GM19238 (cell line): Measurements from ENCODE around the gene NEURL4.
"Not testable (repeated sequence)": the region's sequence is repeated elsewhere in the genome, so short reads cannot be mapped to it uniquely, and the experiment has no call there.

Experiments
- DNase-seq: peaks from one replicate; pipeline ENCODE4 v3.0.0; 2011; ENCODE audit warnings: low spot score; ENCODE audit not compliant: insufficient read length

NEURL4 gene

GRCh38 chr17:7328840-7329373 lies at the start of gene NEURL4:
NEURL4 (minus strand) TSS chr17:7329335; CDS start chr17:7329312, 23 bp downstream.
- peak; percentile 61 for DNase-seq

- no peak for DNase-seq
These were observed 45.2 kb upstream of the NEURL4 start for GRCh38 chr17:7374353-7374752.

- no peak for DNase-seq
These were observed 41.7 kb upstream of the NEURL4 start for GRCh38 chr17:7370853-7371252.

GRCh38 chr17:7369825-7370224 lies 40.7 kb upstream of the NEURL4 start:
- no peak for DNase-seq

DNA sequence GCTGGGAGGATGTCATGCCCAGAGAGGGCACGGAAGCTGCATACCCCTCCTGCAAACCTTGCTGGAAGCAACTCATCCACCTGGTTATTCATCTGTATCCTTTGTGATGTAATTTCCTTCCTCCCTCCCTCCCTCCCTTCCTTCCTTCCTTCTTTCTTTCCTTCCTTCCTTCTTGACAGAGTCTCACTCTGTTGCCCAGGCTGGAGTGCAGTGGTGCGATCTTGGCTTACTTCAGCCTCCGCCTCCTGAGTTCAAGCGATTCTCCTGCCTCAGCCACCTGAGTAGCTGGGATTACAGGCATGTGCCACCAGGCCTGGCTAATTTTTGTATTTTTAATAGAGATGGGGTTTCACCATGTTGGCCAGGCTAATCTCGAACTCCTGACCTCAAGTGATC lies 39.5 kb upstream of the NEURL4 start:
- not testable (repeated sequence) for DNase-seq

- DNase-seq: no peak
These were observed 38.9 kb upstream of the NEURL4 start for GRCh38 chr17:7367918-7368598.

DNA sequence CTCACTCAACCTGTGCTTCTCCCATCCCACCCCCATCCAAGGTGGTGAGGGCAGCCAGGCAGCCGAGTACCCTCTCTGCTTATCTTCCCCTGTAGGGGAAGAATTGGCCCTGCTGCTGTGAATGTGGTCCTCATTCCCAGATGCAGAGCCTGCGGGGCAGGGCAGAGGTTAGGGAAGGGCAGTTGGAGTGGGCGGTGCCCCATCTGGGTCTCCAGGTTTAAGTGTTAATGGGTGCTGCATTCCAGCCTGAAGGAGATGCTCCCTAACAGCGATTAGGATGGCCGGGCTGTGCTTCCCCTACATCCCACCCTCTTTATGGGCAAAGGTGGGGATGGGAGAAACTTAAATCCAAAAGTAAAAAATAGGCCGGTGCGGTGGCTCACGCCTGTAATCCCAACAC lies 37.9 kb upstream of the NEURL4 start:
- DNase-seq: no peak

DNA sequence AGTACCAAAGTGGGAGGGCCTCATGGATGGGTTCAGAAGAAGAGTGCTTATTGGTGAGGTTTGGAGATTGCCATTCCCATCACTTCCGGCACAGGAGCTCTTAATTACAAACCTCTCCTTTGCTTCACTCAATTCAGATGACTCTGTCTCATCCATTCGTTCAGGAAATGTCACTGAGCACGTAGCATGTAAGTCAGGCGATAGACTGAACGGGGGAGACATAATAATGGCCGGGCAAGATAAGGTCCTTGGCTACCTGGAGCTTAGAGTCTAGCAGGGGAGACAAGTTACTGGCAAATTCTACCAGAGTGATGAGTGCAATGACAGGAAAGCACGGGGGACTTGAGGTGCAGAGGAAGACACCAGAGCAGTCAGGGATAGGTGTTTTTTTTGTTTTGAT lies 36.8 kb upstream of the NEURL4 start:
- DNase-seq: not testable (repeated sequence)

DNA sequence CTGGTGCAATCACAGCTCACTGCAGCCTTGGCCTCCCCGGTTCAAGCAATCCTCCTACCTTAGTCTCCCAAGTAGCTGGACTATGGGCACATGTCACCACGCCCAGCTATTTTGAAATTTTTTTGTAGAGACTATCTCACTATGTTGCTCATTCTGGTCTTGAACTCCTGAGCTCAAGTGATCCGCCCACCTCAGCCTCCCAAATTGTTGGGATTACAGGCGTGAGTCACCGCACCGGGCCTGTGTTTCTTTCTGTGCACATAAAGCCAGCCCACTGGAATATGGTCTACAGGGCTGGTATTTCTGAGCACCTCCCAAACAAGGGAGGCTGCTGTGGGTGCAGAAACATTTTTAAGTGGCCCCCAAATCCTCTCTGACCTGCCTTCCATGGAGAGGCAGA lies 34.2 kb upstream of the NEURL4 start:
- no peak for DNase-seq

DNA sequence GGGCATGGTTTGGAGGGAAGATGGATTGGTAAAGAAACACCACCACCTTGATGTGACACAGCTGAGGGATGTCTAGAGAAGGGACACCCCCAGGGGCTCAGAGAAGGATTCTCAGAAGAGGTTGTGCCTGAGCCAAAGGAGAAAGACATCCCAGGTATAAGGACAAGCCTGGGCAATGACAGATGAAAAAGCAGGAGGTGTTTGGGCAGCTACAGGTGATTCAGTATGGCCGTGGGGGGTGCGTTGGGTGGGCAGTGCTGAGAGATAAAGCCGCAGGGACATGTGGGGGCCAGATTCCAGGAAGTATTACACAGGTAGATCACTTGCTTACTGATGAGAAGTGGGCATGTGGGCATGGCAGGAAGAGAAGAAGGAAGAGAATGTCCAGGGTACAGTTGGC lies 32.8 kb upstream of the NEURL4 start:
- no peak for DNase-seq

DNA sequence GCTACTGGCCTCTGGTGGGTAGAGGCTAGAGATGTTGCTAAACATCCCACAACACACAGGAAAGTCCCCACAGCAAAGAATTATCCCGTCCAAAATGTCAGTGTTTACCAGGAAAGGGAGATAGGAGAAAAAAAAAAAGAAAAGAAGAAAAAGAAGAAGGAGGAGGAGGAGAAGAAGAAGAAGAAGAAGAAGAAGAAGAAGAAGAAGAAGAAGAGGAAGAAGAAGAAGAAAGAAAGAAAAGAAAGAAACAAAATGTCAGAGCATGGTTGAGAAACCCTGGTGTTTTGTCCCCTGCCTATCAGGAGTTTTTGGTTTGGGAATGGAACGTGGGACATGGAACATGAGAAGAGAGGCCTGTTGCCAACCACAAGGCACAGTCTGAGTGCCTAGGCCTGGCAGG lies 28.2 kb upstream of the NEURL4 start:
- DNase-seq: no peak

DNA sequence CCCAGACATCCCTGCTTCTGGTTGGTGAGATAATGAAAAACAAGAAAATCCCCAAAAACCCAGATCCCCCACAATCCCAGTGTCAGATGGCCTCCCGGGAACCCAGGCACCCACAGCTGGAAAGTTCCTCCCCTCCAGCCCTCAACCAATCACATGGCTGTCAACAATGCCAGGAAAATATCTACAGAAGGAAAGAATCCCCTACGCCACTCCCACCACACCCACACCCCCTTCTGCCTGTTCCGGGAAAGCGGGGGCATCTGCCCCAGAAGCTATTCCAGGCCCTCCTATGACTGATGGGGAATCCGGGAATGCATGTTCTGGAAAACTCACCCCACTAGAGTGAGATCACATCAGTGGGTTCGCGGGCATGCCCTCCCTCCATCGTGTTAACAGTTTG lies 27.6 kb upstream of the NEURL4 start:
- no peak for DNase-seq

GRCh38 chr17:7356072-7356549 lies 27.0 kb upstream of the NEURL4 start:
- peak; percentile 86 for DNase-seq

DNA sequence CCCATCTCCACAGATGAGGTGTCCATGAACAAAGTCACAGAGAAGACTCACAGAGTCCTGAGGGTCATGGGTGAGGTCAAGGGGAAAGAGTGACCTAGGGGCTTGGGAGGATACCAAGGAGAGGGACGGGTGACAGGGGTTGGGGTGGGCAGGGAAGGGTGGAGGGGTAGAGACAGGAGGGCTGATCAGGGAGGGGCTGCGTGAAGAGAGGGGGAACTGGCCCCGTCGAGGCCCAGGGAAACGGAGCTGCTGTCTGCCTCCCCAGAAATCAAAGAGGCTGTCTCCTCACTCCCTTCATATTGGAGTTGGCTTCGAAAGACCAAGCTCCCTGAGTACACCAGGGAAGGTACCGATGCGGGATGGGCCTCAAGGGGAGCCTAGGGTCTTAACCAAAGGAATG lies 26.4 kb upstream of the NEURL4 start:
- DNase-seq: no peak

GRCh38 chr17:7355053-7355452 lies 25.9 kb upstream of the NEURL4 start, which contains the start of gene TMEM95:
TMEM95 (plus strand) TSS chr17:7355156; CDS start chr17:7355205, 49 bp downstream.
- no peak for DNase-seq

GRCh38 chr17:7354262-7354843 lies 25.2 kb upstream of the NEURL4 start:
- no peak for DNase-seq

DNA sequence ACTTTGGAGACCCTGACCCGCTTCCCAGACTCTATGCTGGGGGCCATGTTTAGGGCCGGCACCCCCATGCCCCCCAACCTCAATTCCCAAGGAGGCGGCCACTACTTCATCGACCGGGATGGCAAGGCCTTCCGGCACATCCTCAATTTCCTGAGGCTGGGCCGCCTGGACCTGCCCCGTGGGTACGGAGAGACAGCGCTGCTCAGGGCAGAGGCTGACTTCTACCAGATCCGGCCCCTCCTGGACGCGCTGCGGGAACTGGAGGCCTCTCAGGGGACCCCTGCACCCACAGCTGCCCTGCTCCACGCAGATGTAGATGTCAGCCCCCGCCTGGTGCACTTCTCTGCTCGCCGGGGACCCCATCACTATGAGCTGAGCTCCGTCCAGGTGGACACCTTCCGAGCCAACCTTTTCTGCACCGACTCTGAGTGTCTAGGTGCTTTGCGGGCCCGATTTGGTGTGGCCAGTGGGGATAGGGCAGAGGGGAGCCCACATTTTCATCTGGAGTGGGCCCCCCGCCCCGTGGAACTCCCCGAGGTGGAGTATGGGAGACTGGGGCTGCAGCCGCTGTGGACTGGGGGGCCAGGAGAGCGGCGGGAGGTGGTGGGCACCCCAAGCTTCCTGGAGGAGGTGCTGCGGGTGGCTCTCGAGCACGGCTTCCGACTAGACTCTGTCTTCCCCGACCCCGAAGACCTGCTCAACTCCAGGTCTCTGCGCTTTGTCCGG lies 23.9 kb upstream of the NEURL4 start:
- DNase-seq: no peak

DNA sequence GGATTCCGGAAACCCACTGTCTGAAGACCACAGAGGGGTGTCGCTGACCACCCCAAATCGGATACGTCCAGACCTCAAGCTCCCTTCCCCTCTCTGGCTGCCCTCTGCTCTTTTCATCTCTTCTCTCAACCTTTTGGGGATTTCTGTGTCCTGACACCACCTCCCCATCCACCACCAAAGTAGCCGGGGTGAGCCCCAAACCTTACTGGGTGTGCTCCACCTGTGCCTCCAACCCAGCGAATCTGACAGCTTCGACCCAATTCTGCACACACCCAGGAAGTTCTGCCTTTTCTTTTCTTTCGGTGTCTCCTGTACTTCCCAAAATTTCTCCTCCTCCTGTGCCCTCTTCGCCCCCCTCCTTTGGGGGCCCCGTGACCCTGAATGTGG lies 23.4 kb upstream of the NEURL4 start:
- no peak for DNase-seq

DNA sequence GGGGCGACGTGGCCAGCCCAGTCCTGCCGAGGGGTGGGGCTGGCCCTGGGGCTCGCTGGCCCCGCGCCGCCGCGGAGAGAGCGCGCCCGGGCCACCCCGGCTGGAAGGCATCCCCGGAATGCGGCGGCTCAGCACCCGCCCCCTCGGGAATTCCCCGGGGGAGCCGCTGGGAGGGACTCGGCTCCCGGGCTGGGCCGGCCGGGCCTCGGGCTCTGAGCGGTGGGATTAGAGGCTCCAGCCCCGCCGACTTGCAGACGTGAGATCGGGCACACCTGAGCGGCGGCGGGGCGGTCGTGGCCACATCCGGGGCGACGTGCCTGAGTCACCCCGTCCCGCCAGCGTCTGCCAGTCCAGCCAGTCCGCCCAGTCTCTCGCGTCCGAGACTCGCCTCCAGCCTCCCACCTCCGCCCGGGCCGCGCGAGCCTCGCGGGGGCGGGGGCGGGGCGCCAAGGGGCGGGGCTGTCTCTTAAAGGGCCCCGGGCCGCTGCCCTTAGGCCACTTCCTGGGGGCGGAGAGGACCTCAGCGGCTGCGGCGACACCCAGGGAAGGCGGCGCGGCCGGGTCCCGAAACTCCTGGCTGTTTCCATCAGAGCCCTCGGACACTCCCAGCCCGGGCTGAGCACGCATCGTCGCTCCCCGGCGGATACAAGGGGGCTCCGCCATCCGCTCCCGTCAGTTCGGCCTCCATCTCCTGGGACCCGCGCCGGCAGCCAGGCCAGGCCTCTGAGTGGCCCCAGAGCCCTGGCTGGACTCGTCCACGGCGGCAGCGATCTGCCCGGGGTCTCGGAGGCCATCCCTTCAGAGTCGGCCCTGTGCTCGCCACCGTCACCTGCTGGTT lies 22.7 kb upstream of the NEURL4 start, which contains the start of gene KCTD11:
Gene KCTD11 (plus strand): TSS at position 498 of the 838 bp plus-strand sequence.
- DNase-seq: peak; percentile 93

DNA sequence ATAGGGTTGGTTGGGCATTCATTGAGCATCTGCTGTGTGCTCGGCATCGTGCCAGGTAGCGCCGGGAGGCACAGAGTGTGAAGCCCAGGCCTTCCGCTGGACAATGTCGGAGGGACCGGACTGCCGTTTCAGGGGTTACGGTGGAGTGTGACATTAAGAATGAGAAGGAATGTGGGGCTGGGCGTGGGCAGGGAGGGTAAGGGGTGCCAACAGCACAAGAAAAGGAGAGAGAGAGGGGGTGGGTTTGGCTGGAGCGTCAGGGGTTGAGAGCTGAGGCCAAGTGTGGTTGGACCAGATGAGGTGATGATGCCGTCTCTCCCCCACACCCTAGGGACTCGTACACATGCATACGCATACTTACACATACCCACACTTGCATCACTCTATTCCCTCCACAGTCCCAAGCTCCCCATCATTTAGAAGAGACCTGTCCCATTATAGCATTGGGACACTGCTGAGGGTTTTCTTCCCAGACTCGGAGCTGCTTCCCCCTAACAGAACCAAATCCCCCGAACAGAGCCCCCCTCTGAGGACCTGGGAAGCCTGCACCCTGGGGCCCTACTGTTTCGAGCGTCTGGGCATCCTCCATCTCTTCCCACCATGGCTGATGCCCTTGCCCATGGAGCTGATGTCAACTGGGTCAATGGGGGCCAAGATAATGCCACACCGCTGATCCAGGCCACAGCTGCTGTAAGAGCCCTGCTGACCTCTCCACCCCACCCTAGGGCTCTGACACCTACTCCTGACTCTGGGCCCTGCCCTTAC lies 19.5 kb upstream of the NEURL4 start:
- DNase-seq: no peak
